Kidney glomerular epithelial cell (primary cell): ENCODE measurements around the gene DIP2B.
"Not testable (repeated sequence)": the region's sequence is repeated elsewhere in the genome, so short reads cannot be mapped to it uniquely, and the experiment has no call there.

ENCODE experiments used
- DNase-seq: peaks from one replicate; lab custom pipeline; 2025; lab: John Stamatoyannopoulos, UW

DIP2B gene

GRCh38 chr12:50504798-50505674 lies at the start of gene DIP2B:
DIP2B (plus strand) TSS chr12:50504985; CDS start chr12:50505141, 156 bp downstream.
- DNase-seq = peak; percentile 87

GRCh38 chr12:50458606-50459005 lies 46.2 kb upstream of the DIP2B start:
- no peak for DNase-seq

- DNase-seq = no peak
Observed at GRCh38 chr12:50467439-50467838, 37.3 kb upstream of the DIP2B start.

DNA sequence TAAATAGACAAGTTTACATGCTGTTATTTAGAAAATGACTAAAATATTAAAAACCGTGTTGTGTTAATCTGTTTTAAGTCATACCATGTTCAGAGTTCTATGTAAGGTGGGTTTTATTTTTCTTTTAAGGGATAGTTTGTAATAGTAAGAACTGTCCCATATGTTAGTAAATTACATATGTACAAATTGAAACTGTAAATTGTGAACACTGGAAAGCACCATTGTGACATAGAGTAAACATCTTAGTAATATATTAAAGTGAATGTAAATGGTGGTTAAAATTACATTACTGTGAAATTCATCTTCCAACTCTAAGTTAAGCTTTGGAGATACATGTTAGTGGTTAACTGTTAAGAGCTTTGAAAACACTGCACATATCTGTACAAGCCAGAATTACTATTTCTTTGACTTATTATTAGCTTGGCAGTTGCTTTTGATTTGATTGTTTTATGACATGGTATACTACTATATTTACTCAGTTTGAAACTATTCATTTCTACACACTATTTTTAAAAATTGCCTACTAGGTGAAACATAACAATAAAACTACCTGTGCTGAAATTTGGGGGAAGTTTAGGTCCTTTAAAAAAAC lies 27.4 kb upstream of the DIP2B start:
- no peak for DNase-seq

DNA sequence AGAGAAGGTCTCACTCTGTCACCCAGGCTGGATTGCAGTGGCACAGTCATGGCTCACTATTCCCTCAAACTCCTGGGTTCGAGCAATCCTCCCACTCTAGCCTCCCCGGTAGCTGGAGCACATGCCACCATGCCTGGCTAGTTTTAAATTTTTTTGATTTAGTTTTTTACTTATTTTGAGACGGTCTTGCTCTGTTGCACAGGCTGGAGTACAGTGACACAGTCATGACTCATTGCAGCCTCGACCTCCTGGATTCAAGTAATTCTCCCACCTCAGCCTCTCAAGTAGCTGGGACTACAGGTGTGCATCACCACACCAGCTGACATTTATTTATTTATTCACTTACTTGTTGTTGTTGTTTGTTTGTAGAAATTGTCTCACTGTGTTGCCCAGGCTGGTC lies 22.2 kb upstream of the DIP2B start:
- DNase-seq = peak; percentile 8

DNA sequence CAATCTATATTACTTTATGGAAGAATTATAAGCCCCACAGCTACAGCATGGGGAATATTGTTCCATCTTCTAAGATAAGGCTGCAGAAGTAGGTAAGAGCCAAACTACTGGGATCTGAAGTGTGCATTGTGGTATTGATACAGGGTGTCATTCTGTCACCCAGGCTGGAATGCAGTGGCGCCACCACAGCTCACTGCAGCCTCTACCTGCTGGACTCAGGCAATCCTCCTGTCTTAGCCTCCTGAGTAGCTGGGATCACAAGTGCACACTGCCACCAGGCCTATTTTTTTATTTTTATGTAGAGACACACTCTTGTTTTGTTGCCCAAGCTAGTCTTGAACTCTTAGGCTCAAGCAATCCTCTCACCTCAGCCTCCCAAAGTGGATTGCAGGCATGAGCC lies 21.3 kb upstream of the DIP2B start:
- DNase-seq = no peak

- no peak for DNase-seq
Observed at GRCh38 chr12:50488801-50489200, 16.0 kb upstream of the DIP2B start.

DNA sequence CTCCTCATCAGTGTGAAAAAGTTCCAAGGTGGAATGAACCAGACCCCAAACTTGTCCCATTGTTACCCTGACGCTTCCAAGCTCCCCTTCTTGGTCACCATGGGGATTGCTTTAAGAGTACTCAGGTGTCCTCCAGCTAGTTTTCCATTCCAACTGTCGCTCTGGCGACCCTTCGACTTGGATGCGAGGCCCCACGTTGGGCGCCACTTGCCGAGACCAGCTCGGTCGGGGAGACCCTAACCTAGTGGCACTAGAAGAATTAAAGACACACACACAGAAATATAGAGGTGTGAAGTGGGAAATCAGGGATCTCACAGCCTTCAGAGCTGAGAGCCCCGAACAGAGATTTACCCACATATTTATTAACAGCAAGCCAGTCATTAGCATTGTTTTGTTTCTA lies 6.7 kb upstream of the DIP2B start:
- not testable (repeated sequence) for DNase-seq

DNA sequence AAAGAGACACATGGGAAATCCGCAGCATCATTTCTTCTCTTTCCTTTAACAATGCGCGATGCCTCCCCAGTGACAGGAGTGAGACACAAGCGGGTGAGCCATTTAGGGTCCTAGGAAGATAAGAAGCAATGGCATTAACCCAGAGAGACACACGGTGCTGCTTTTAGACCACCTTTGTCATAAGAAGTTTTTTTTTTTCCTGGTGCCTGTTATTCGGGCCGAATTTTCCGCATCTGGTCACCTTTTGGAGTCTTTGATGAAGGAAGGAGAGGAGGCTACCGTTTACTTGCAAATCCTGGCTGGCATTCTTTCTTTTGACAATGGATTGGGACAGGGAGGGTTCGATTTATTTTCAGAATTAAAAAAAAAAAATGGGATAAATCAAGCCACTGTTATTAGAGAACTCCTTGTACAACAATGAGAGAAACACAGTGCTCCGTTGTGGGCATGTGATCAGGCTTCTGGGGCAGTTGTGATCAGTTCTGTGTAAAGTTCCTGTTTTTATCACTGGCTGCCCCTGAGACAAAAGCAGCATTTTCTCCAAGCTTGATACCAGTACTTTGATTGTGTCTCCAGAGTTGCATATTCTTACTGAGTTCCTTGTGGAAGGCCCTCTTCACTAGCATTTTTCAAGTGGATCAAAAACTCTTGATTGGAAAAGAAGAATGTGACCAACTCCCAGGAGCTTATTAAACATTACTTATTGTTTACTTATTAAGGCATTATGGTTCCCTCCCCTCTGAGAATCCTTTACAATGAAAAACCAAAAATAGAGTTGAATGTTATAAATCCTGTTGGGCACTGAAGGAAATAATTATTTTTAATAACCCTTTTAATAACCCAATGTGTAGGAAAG lies 1.1 kb downstream of the DIP2B start:
- DNase-seq = peak; percentile 36

DNA sequence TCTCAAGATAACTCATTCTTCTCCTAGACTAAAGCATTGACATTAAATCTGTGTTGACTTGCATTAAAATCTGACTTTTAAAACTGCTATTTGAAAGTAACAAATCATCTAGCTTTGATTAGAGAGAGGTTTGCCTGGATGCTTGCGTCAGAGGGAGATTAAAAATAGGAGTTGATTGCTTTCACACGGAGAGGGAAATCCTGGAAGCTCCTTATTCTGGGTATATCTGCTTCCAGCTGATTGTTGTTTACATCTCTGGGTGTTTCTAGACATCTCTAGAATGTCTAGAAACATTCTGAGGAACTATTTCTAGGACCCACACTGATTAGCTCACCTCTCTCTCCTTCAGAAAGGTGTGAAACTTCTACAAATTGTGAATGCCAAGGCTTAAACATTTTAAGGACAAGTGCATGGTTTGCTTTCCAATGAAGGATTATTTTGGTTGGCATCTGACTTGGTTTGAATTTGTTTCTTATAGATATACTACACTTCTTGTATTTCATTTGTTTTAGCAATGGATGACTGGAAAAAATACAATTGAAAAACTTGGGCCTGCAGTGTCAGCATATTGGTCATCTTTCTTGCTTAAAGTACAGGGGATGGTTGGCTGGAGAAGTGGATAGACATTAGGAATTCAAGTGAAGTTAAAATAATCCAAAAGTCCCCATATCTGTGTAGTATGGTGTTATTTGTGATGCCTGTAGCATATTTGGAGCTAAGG lies 2.1 kb downstream of the DIP2B start:
- DNase-seq = no peak

DNA sequence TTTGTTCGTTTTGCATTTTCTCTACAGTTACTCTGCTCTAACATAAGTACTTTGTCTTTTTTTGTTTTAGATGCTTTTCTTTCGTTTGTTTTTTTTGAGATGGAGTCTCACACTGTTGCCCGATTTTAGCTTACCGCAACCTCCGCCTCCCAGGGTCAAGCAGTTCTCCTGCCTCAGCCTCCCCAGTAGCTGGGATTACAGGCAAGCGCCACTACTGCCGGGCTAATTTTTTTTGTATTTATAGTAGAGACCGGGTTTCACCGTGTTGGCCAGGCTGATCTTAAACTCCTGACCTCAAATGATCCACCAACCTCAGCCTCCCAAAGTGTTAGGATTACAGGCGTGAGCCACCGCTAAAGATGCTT lies 2.7 kb downstream of the DIP2B start:
- DNase-seq = no peak

DNA sequence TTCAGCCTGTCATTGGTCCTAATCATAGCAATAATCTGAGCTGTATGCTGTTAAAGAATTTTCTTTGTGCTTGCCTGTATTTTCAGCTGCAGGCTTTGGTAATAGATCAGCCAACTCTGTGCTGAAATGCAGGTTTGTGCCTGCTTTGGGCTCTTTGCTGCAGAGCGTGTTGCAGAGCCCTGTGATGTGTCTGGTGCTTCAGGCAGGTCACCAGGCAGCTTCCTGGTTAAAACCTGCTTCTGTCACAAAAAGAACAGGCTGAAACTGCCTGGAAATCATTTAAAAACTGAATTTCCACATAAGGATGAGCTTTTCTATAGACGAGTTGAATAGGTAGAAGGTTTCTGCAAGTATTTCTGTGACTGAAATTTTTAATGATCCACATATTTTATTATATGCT lies 3.1 kb downstream of the DIP2B start:
- DNase-seq = no peak

DNA sequence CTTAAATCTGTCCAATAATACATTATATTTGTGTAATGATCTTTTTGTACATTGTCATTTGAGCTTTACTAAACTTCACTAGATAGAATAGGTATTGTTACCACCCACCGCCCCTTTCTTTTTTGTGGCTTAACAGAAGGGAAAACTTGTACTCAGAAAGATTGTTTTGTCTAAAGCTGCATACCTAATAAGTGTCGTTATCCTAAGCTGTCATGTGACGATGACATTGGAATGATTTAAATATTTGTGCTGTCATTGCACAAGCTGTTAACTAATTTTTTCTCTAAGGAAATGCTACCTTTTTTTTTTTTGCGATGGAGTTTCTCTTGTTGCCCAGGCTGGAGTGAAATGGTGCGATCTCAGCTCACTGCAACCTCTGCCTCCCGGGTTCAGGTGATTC lies 3.6 kb downstream of the DIP2B start:
- DNase-seq = no peak

DNA sequence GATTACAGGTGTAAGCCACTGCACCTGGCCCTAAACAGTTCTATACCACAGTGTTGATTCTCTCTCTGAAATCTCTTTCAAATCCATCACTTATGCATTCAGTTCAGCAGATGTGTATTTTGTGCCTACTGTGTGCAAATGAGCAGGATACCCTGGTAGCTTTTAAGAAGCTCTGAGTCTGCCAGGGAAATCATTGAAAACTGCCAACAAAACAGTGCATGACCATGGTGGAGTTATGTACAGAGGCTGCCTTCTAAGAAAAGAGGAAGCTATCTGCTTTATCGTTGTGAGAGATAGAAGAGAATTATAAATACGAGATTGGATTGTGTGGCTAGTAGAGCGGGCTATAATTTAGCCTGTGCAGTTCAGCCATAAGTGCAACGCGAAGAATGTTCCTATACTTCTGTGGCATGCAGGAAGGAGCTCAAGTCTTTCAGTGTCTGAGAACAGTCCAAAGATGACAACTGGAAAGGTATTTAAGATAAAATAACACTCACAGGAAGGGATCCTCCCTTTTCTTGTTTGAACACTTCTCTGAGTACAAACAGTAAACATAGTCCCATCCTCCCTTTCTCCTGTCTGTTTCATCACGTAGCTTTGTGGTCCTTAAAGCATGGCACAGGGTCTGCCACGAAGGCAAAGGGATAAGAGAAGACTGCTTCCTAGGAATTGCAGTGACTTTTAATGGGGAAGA lies 4.3 kb downstream of the DIP2B start:
- no peak for DNase-seq

DNA sequence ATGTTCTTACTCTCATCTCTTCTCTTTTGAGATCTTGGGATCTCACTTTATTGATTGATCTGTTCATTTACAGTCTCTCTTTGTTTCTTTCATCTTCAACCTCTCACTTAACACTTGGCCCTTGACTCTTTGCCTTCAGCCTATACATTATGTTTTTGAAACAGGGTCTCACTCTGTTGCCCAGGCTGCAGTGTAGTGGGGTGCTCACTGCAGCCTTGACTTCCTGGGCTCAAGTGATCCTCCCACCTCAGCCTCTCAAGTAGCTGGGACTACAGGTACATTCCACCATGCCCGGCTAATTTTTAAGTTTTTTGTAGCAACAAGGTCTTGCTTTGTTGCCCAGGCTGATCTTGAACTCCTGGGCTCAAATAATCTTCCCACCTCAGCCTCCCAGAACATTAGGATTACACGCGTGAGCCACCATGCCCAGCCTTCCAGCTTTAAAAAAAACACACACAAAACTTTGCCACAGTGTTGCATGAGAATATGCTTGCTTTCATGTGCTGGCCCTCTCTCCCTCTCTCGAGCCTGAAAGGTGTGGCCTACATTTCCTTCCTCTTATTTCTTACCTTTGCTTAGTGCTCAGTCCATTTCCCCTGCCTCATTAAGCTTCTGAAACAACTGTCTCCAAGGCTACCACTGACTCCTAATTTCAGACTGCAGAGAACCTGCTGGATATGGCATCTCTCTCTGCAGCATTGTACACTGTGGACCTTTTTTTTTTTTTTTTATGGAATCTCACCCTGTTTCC lies 9.9 kb downstream of the DIP2B start:
- no peak for DNase-seq

GRCh38 chr12:50515587-50515986 lies 10.8 kb downstream of the DIP2B start:
- DNase-seq = no peak

DNA sequence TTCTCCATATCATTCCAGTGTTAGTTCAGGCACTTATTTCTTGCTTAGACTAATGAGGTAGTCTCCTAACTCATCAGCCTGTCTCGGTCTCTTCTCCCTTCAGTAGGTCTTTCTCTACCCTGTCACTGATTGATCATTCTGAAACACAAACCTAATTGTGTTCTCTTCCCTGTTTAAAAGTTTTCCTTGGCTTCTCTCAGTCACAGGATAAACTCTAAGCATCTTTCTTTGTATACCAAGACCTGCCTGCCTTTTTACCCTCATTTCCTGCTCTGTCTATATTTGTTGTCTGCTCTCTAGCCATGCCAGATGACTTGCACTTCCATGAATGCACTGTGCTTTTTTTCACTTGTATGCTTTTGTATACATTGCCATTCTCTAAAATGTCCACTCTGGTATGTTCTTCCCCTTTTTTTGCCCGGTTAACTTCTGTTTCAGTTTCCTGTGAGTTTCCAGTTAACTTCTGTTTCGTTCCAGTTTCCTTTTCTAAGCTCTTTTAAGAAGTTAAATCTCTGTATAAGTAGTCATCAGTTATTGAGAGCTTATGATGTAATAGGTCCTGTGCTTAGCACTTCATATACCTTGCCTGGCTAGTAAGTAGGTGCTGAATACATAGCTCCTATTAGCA lies 12.8 kb downstream of the DIP2B start:
- peak; percentile 31 for DNase-seq

- DNase-seq = no peak
Observed at GRCh38 chr12:50518090-50518489, 13.3 kb downstream of the DIP2B start.

GRCh38 chr12:50519353-50519752 lies 14.6 kb downstream of the DIP2B start:
- DNase-seq = no peak
